Transverse colon (tissue), 3 donors: ENCODE results near the gene BTBD17.

Experiments used
- EP300 ChIP-seq: sonication (generic); formaldehyde crosslinking; IDR thresholded peaks from one replicate; pipeline ENCODE4 v1.6.1; 2017; ENCODE audit warnings: antibody characterized with exemption, low read depth
- TF ChIP-seq, protein P1 (sequence below), 5 experiments: fragments of 200-600 bp in 3 of 5; fragments of 450-650 bp in 2 of 5; sonication (generic) in 3 of 5; IDR thresholded peaks; 1 replicate in 2 of 5; 2 replicates in 3 of 5; pipeline ENCODE4 v1.5.1; 2016 to 2017; ENCODE audit warnings: antibody characterized with exemption in 5 of 5, inconsistent platforms in 3 of 5, mild to moderate bottlenecking in 2 of 5, moderate library complexity in 1 of 5

DNA sequence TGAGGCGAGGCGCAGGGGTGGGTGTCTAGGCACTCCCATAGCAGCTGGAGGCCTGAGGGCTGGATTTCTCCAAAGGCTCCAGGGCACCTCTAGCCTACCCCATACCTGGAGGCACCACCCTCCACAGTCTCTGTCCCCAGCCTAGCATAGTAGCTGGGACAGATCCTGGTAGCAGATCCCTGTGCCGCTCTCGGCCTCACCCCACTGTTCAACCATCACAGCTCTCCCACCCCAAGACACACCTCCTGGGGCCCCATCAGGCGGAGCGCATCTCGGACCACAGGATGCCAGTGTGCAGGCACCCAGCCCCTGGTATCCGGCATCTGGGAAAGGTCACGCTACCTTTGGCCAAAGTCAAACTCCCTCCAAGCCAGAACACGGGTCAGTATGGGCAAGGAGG lies 7.1 kb downstream of the BTBD17 start:
- no peak for TF ChIP-seq EP300
- TF ChIP-seq, protein P1, sequence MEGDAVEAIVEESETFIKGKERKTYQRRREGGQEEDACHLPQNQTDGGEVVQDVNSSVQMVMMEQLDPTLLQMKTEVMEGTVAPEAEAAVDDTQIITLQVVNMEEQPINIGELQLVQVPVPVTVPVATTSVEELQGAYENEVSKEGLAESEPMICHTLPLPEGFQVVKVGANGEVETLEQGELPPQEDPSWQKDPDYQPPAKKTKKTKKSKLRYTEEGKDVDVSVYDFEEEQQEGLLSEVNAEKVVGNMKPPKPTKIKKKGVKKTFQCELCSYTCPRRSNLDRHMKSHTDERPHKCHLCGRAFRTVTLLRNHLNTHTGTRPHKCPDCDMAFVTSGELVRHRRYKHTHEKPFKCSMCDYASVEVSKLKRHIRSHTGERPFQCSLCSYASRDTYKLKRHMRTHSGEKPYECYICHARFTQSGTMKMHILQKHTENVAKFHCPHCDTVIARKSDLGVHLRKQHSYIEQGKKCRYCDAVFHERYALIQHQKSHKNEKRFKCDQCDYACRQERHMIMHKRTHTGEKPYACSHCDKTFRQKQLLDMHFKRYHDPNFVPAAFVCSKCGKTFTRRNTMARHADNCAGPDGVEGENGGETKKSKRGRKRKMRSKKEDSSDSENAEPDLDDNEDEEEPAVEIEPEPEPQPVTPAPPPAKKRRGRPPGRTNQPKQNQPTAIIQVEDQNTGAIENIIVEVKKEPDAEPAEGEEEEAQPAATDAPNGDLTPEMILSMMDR (IDR thresholded peaks at IDR 0.05): no peak
